ENCODE results near the gene MYO3B.
"Not testable (repeated sequence)": the region's sequence is repeated elsewhere in the genome, so short reads cannot be mapped to it uniquely, and the experiment has no call there.

The MYO3B gene

GRCh38 chr2:170533156-170533555 is 355.2 kb downstream of the MYO3B start:
- no peak overlapping the region for H3K27ac Mint-ChIP-seq
- no peaks in the 10 kb centered on the region for H3K36me3 Mint-ChIP-seq
- no peak for ATAC-seq
- H3K27me3 Mint-ChIP-seq: peaks cover 12% of the 10 kb centered on the region
- no peak overlapping the region for H3K4me3 Mint-ChIP-seq
- H3K9me3 Mint-ChIP-seq: no peaks in the 10 kb centered on the region
- H3K4me1 Mint-ChIP-seq: no peaks in the 10 kb centered on the region

GRCh38 chr2:170535552-170535951 is 357.6 kb downstream of the MYO3B start:
- Mint-ChIP-seq H3K27ac (no peak overlapping the region), H3K4me3 (no peak overlapping the region), H3K36me3 (no peaks in the 10 kb centered on the region), H3K27me3 (peaks cover 12% of the 10 kb centered on the region), H3K9me3 (no peaks in the 10 kb centered on the region), H3K4me1 (no peaks in the 10 kb centered on the region)
- ATAC-seq: no peak

GRCh38 chr2:170544817-170545216 is 366.9 kb downstream of the MYO3B start:
- no peak for ATAC-seq
- Mint-ChIP-seq H3K27ac (no peak overlapping the region), H3K4me3 (no peak overlapping the region)

GRCh38 chr2:170548304-170548703 is 370.4 kb downstream of the MYO3B start:
- H3K4me3 Mint-ChIP-seq: no peak overlapping the region
- no peak overlapping the region for H3K27ac Mint-ChIP-seq
- ATAC-seq: no peak
- H3K4me1 Mint-ChIP-seq: no peaks in the 10 kb centered on the region
- H3K27me3 Mint-ChIP-seq: no peaks in the 10 kb centered on the region
- peaks cover 17% of the 10 kb centered on the region for H3K9me3 Mint-ChIP-seq
- H3K36me3 Mint-ChIP-seq: no peaks in the 10 kb centered on the region

More at GRCh38 chr2:170544817-170545216, 366.9 kb downstream of the MYO3B start:
- H3K9me3 Mint-ChIP-seq: peaks cover 9% of the 10 kb centered on the region
- no peaks in the 10 kb centered on the region for H3K27me3 Mint-ChIP-seq
- H3K4me1 Mint-ChIP-seq: no peaks in the 10 kb centered on the region
- H3K36me3 Mint-ChIP-seq: no peaks in the 10 kb centered on the region

GRCh38 chr2:170550501-170550900 is 372.6 kb downstream of the MYO3B start:
- no peaks in the 10 kb centered on the region for H3K27me3 Mint-ChIP-seq
- no peak for ATAC-seq
- H3K4me1 Mint-ChIP-seq: no peaks in the 10 kb centered on the region
- no peak overlapping the region for H3K4me3 Mint-ChIP-seq
- H3K9me3 Mint-ChIP-seq: peaks cover 14% of the 10 kb centered on the region
- no peaks in the 10 kb centered on the region for H3K36me3 Mint-ChIP-seq
- H3K27ac Mint-ChIP-seq: no peak overlapping the region

- H3K27me3 Mint-ChIP-seq, H3K4me3 Mint-ChIP-seq, H3K36me3 Mint-ChIP-seq, H3K9me3 Mint-ChIP-seq, H3K4me1 Mint-ChIP-seq, H3K27ac Mint-ChIP-seq, ATAC-seq: not testable (repeated sequence)
These were observed 374.0 kb downstream of the MYO3B start for GRCh38 chr2:170551899-170552298.

GRCh38 chr2:170553748-170554147 is 375.8 kb downstream of the MYO3B start:
- no peaks in the 10 kb centered on the region for H3K27me3 Mint-ChIP-seq
- no peak overlapping the region for H3K27ac Mint-ChIP-seq
- no peaks in the 10 kb centered on the region for H3K36me3 Mint-ChIP-seq
- ATAC-seq: no peak
- no peaks in the 10 kb centered on the region for H3K4me1 Mint-ChIP-seq
- no peak overlapping the region for H3K4me3 Mint-ChIP-seq
- peaks cover 9% of the 10 kb centered on the region for H3K9me3 Mint-ChIP-seq

GRCh38 chr2:170554278-170554955 is 376.5 kb downstream of the MYO3B start:
- peaks cover 9% of the 10 kb centered on the region for H3K9me3 Mint-ChIP-seq
- H3K4me1 Mint-ChIP-seq: no peaks in the 10 kb centered on the region
- H3K36me3 Mint-ChIP-seq: no peaks in the 10 kb centered on the region
- H3K27ac Mint-ChIP-seq: no peak overlapping the region
- H3K27me3 Mint-ChIP-seq: no peaks in the 10 kb centered on the region
- no peak for ATAC-seq
- no peak overlapping the region for H3K4me3 Mint-ChIP-seq

- Mint-ChIP-seq H3K4me1 (no peaks in the 10 kb centered on the region), H3K27ac (no peak overlapping the region), H3K36me3 (no peaks in the 10 kb centered on the region), H3K9me3 (peaks cover 3% of the 10 kb centered on the region), H3K27me3 (no peaks in the 10 kb centered on the region), H3K4me3 (no peak overlapping the region)
- ATAC-seq: no peak
These were observed 385.0 kb downstream of the MYO3B start for GRCh38 chr2:170562928-170563327.

GRCh38 chr2:170563401-170563800 is 385.5 kb downstream of the MYO3B start:
- H3K36me3 Mint-ChIP-seq: no peaks in the 10 kb centered on the region
- H3K4me1 Mint-ChIP-seq: no peaks in the 10 kb centered on the region
- no peak overlapping the region for H3K27ac Mint-ChIP-seq
- H3K9me3 Mint-ChIP-seq: peaks cover 3% of the 10 kb centered on the region
- H3K27me3 Mint-ChIP-seq: no peaks in the 10 kb centered on the region
- H3K4me3 Mint-ChIP-seq: no peak overlapping the region
- no peak for ATAC-seq

GRCh38 chr2:170566138-170566537 is 388.2 kb downstream of the MYO3B start:
- H3K27me3 Mint-ChIP-seq: no peaks in the 10 kb centered on the region
- ATAC-seq: no peak

GRCh38 chr2:170567429-170567828 is 389.5 kb downstream of the MYO3B start:
- ATAC-seq: no peak
- peaks cover 3% of the 10 kb centered on the region for H3K9me3 Mint-ChIP-seq
- no peaks in the 10 kb centered on the region for H3K36me3 Mint-ChIP-seq
- H3K27ac Mint-ChIP-seq: no peak overlapping the region
- no peaks in the 10 kb centered on the region for H3K27me3 Mint-ChIP-seq
- no peak overlapping the region for H3K4me3 Mint-ChIP-seq
- H3K4me1 Mint-ChIP-seq: no peaks in the 10 kb centered on the region

More at GRCh38 chr2:170566138-170566537, 388.2 kb downstream of the MYO3B start:
- Mint-ChIP-seq H3K36me3 (no peaks in the 10 kb centered on the region), H3K4me1 (no peaks in the 10 kb centered on the region), H3K9me3 (peaks cover 3% of the 10 kb centered on the region), H3K4me3 (no peak overlapping the region), H3K27ac (no peak overlapping the region)

- H3K4me3 Mint-ChIP-seq: no peak overlapping the region
- no peaks in the 10 kb centered on the region for H3K4me1 Mint-ChIP-seq
- no peak overlapping the region for H3K27ac Mint-ChIP-seq
- no peaks in the 10 kb centered on the region for H3K36me3 Mint-ChIP-seq
- no peaks in the 10 kb centered on the region for H3K27me3 Mint-ChIP-seq
- H3K9me3 Mint-ChIP-seq: no peaks in the 10 kb centered on the region
- no peak for ATAC-seq
These were observed 390.6 kb downstream of the MYO3B start for GRCh38 chr2:170568511-170568910.

GRCh38 chr2:170571612-170572011 is 393.7 kb downstream of the MYO3B start:
- Mint-ChIP-seq H3K4me1 (no peaks in the 10 kb centered on the region), H3K36me3 (no peaks in the 10 kb centered on the region), H3K4me3 (no peak overlapping the region), H3K27me3 (no peaks in the 10 kb centered on the region), H3K27ac (no peak overlapping the region), H3K9me3 (no peaks in the 10 kb centered on the region)
- no peak for ATAC-seq

GRCh38 chr2:170573671-170574070 is 395.7 kb downstream of the MYO3B start:
- no peak overlapping the region for H3K27ac Mint-ChIP-seq
- H3K9me3 Mint-ChIP-seq: no peaks in the 10 kb centered on the region
- no peak overlapping the region for H3K4me3 Mint-ChIP-seq
- H3K27me3 Mint-ChIP-seq: no peaks in the 10 kb centered on the region
- H3K36me3 Mint-ChIP-seq: no peaks in the 10 kb centered on the region
- no peaks in the 10 kb centered on the region for H3K4me1 Mint-ChIP-seq
- ATAC-seq: no peak

- H3K27ac Mint-ChIP-seq: no peak overlapping the region
- no peak for ATAC-seq
- no peaks in the 10 kb centered on the region for H3K27me3 Mint-ChIP-seq
- H3K4me3 Mint-ChIP-seq: no peak overlapping the region
- H3K36me3 Mint-ChIP-seq: no peaks in the 10 kb centered on the region
- H3K4me1 Mint-ChIP-seq: no peaks in the 10 kb centered on the region
- H3K9me3 Mint-ChIP-seq: no peaks in the 10 kb centered on the region
These were observed 398.3 kb downstream of the MYO3B start for GRCh38 chr2:170576296-170576695.

All from stimulated activated memory B cell treated with anti-CD40 and anti-IgM and Interleukin-4, amounts not matched to agents 10 μg/mL and 1 μg/mL and 100 μg/mL, for 72 hours (primary cell).